ENCODE data around the gene DIS3L2.

- TF ChIP-seq, protein P1, sequence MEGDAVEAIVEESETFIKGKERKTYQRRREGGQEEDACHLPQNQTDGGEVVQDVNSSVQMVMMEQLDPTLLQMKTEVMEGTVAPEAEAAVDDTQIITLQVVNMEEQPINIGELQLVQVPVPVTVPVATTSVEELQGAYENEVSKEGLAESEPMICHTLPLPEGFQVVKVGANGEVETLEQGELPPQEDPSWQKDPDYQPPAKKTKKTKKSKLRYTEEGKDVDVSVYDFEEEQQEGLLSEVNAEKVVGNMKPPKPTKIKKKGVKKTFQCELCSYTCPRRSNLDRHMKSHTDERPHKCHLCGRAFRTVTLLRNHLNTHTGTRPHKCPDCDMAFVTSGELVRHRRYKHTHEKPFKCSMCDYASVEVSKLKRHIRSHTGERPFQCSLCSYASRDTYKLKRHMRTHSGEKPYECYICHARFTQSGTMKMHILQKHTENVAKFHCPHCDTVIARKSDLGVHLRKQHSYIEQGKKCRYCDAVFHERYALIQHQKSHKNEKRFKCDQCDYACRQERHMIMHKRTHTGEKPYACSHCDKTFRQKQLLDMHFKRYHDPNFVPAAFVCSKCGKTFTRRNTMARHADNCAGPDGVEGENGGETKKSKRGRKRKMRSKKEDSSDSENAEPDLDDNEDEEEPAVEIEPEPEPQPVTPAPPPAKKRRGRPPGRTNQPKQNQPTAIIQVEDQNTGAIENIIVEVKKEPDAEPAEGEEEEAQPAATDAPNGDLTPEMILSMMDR (IDR thresholded peaks at IDR 0.05) = no peak
- TF ChIP-seq ZFX (IDR thresholded peaks at IDR 0.05; ENCODE audit: borderline replicate concordance) = no peak
Observed at GRCh38 chr2:232321817-232322559, 360.5 kb downstream of the DIS3L2 start.
